Measurements from ENCODE around the gene DNAJB13. TPM values are rescaled to one million over a fixed set of nuclear protein-coding genes. Genes with fewer than 3 reads are reported as not detected.

Gene DNAJB13
- total RNA-seq, 2 experiments from 2014 or later: 0.29 TPM; not detected in 1

GRCh38 chr11:73988227-73988626 is 37.4 kb downstream of the DNAJB13 start:
- Histone ChIP-seq H4K20me1 (ENCODE audit: insufficient read depth, low read length) (no peaks in the 10 kb centered on the region), H2AFZ (ENCODE audit: low read length) (no peak overlapping the region), H3K4me3 (ENCODE audit: low read depth, low read length, poor library complexity, severe bottlenecking) (no peak overlapping the region), H3K27ac (ENCODE audit: low read depth, low read length, poor library complexity, severe bottlenecking) (no peak overlapping the region), H3K9me2 (ENCODE audit: insufficient read depth, low read length) (no peaks in the 10 kb centered on the region), H3K9me3 (ENCODE audit: low read length) (no peaks in the 10 kb centered on the region), H3K4me1 (ENCODE audit: insufficient read depth, low read length, poor library complexity, severe bottlenecking) (peaks cover 73% of the 10 kb centered on the region), H3K36me3 (ENCODE audit: insufficient read depth, low read length) (no peaks in the 10 kb centered on the region), H3K79me2 (ENCODE audit: insufficient read depth, low read depth, low read length) (peaks cover 10% of the 10 kb centered on the region; the same call in 1 of the 2 replicates), H3K4me2 (ENCODE audit: low read length) (no peak overlapping the region)
- DNase-seq (ENCODE audit: low spot score): no peak
- intact Hi-C loops (cut with micrococcal nuclease; ENCODE audit: unreplicated experiment): loop anchor here (10.0 kb wide), 2 partner anchors 203 to 833 kb away; partner anchors contain the start of gene MRPL48
- ChIA-PET POLR2A (no interaction called here), CTCF (ENCODE audit: unreplicated experiment) (no interaction called here)
- TF ChIP-seq EZH2phosphoT487 (IDR thresholded peaks at IDR 0.05; ENCODE audit: borderline replicate concordance, low read depth, low read length): no peak
- no peak for TF ChIP-seq CTCF (conservative IDR thresholded peaks at IDR 0.05; ENCODE audit: low read length)
- BruUV-seq (replicated peaks): no TSS peak

- Histone ChIP-seq H3K4me2 (ENCODE audit: low read length) (no peak overlapping the region), H3K4me1 (ENCODE audit: insufficient read depth, low read length, poor library complexity, severe bottlenecking) (peaks cover 74% of the 10 kb centered on the region), H4K20me1 (ENCODE audit: insufficient read depth, low read length) (no peaks in the 10 kb centered on the region), H3K9me3 (ENCODE audit: low read length) (no peaks in the 10 kb centered on the region), H3K27ac (ENCODE audit: low read depth, low read length, poor library complexity, severe bottlenecking) (no peak overlapping the region), H3K79me2 (ENCODE audit: insufficient read depth, low read depth, low read length) (peaks cover 5% of the 10 kb centered on the region; the same call in 1 of the 2 replicates), H3K4me3 (ENCODE audit: low read depth, low read length, poor library complexity, severe bottlenecking) (no peak overlapping the region), H3K9me2 (ENCODE audit: insufficient read depth, low read length) (no peaks in the 10 kb centered on the region), H2AFZ (ENCODE audit: low read length) (peak overlapping the region; percentile 52; the same call in 1 of the 2 replicates), H3K36me3 (ENCODE audit: insufficient read depth, low read length) (no peaks in the 10 kb centered on the region)
- no TSS peak for BruUV-seq (replicated peaks)
- TF ChIP-seq EZH2phosphoT487 (IDR thresholded peaks at IDR 0.05; ENCODE audit: borderline replicate concordance, low read depth, low read length): no peak
- TF ChIP-seq CTCF (conservative IDR thresholded peaks at IDR 0.05; ENCODE audit: low read length): peak; percentile 70
- intact Hi-C loops (cut with micrococcal nuclease; ENCODE audit: unreplicated experiment): loop anchor here (10.0 kb wide), 2 partner anchors 204 to 834 kb away; partner anchors contain the start of gene MRPL48
- no peak for DNase-seq (ENCODE audit: low spot score)
- CTCF ChIA-PET (ENCODE audit: unreplicated experiment): no interaction called here
- POLR2A ChIA-PET: interaction anchor here (3.4 kb wide), 1 partner anchor 8 kb away, joined by 25 read pairs; the partner anchor contains the start of gene UCP2
Observed at GRCh38 chr11:73989156-73989555, 38.3 kb downstream of the DNAJB13 start.

- Histone ChIP-seq H3K36me3 (ENCODE audit: insufficient read depth, low read length) (no peaks in the 10 kb centered on the region), H3K4me2 (ENCODE audit: low read length) (peak overlapping the region; percentile 51), H3K79me2 (ENCODE audit: insufficient read depth, low read depth, low read length) (no peaks in the 10 kb centered on the region), H2AFZ (ENCODE audit: low read length) (peak overlapping the region; percentile 78), H3K9me3 (ENCODE audit: low read length) (no peaks in the 10 kb centered on the region), H4K20me1 (ENCODE audit: insufficient read depth, low read length) (no peaks in the 10 kb centered on the region), H3K4me3 (ENCODE audit: low read depth, low read length, poor library complexity, severe bottlenecking) (peak overlapping the region; percentile 1), H3K27ac (ENCODE audit: low read depth, low read length, poor library complexity, severe bottlenecking) (peak overlapping the region; percentile 67), H3K9me2 (ENCODE audit: insufficient read depth, low read length) (no peaks in the 10 kb centered on the region), H3K4me1 (ENCODE audit: insufficient read depth, low read length, poor library complexity, severe bottlenecking) (peaks cover 75% of the 10 kb centered on the region)
- ChIA-PET CTCF (ENCODE audit: unreplicated experiment) (interaction anchor here (1.4 to 1.9 kb wide), 2 partner anchors 8 to 10 kb away, joined by 6 to 7 read pairs; partner anchors contain the start of gene UCP2), POLR2A (interaction anchor here (0.6 to 3.4 kb wide), 3 partner anchors 10 to 180 kb away, joined by 3 to 25 read pairs (median 3); partner anchors contain the start of genes C2CD3, PPME1 and UCP2)
- intact Hi-C loops (cut with micrococcal nuclease; ENCODE audit: unreplicated experiment): no loop called here
- DNase-seq (ENCODE audit: low spot score): no peak
- no TSS peak for BruUV-seq (replicated peaks)
- TF ChIP-seq EZH2phosphoT487 (IDR thresholded peaks at IDR 0.05; ENCODE audit: borderline replicate concordance, low read depth, low read length): no peak
- TF ChIP-seq CTCF (conservative IDR thresholded peaks at IDR 0.05; ENCODE audit: low read length): no peak
Observed at GRCh38 chr11:73990730-73991129, 39.9 kb downstream of the DNAJB13 start.
